Prostate gland (tissue), 2 donors: ENCODE measurements around the gene U2AF2. TPM values are rescaled to one million over a fixed set of nuclear protein-coding genes. Genes with fewer than 3 reads are reported as not detected.

ENCODE experiments used
- DNase-seq: peaks from one replicate; pipeline ENCODE4 v3.0.0-alpha.2; 2019; ENCODE audit warnings: low spot score
- H3K27ac ChIP-seq, 2 donors: fragments of 200-600 bp; sonication (generic); 2 replicates each; pipeline ENCODE4 v1.5.1; 2017 to 2019
- H3K27me3 ChIP-seq: fragments of 200-600 bp; sonication (generic); replicated peaks from 2 replicates; pipeline ENCODE4 v1.5.1; 2019; ENCODE audit not compliant: insufficient read depth
- H3K36me3 ChIP-seq, 2 donors: fragments of 200-600 bp; sonication (generic); 1 replicate in 1 of 2; 2 replicates in 1 of 2; pipeline versions ENCODE4 v1.5.1 to v1.8.1; 2017 to 2019
- H3K4me1 ChIP-seq: fragments of 200-600 bp; sonication (generic); replicated peaks from 2 replicates; pipeline ENCODE4 v1.5.1; 2019
- H3K4me3 ChIP-seq, 2 donors: fragments of 200-600 bp; sonication (generic); 2 replicates each; pipeline ENCODE4 v1.5.1; 2017 to 2019
- H3K9me3 ChIP-seq: fragments of 200-600 bp; sonication (generic); 2 replicates; pipeline ENCODE4 v1.5.1; 2017
- POLR2A ChIP-seq: fragments of 450-650 bp; IDR thresholded peaks from one replicate; pipeline ENCODE4 v1.6.1; 2016; ENCODE audit warnings: antibody characterized with exemption, mild to moderate bottlenecking
- POLR2AphosphoS5 ChIP-seq: sonication (generic); formaldehyde crosslinking; IDR thresholded peaks from one replicate; pipeline ENCODE4 v1.6.1; 2017; ENCODE audit warnings: antibody characterized with exemption
- WGBS: methylation state at CpG from one replicate; pipeline ENCODE4 v1.1.5; 2018; 5-methylcytosine and 5-hydroxymethylcytosine counted together
- intact Hi-C: fragments of 100-400 bp; cut with DNase I; formaldehyde crosslinking; loops from one replicate; pipeline ENCODE4 v1.14.2; 2022
- total RNA-seq, 2 donors: library from RNA; depleted of rRNA; stranded (reverse); fragments of >200 nt; gene quantifications; one replicate each; pipeline ENCODE4 v1.1.0, GENCODE V29; 2016
- TF ChIP-seq, protein P1 (sequence below), 4 experiments: fragments of 200-600 bp in 2 of 4; fragments of 450-650 bp in 2 of 4; sonication (generic) in 2 of 4; IDR thresholded peaks; 1 replicate in 3 of 4; 2 replicates in 1 of 4; pipeline ENCODE4 v1.5.1; 2016 to 2019; ENCODE audit warnings: antibody characterized with exemption in 4 of 4, mild to moderate bottlenecking in 2 of 4, moderate library complexity in 2 of 4

The U2AF2 gene
- total RNA-seq, 2 donors from 2014 or later = 99.2 to 224 TPM

- Histone ChIP-seq H3K36me3 (no peaks in the 10 kb centered on the region), H3K4me3 (peak overlapping the region in 1 of 2 donors; percentile 99), H3K27me3 (no peaks in the 10 kb centered on the region), H3K9me3 (no peaks in the 10 kb centered on the region), H3K27ac (peak overlapping the region in 1 of 2 donors; percentile 85), H3K4me1 (peaks cover 6% of the 10 kb centered on the region)
- DNase-seq = no peak
- no peak for TF ChIP-seq POLR2AphosphoS5
- no peak for TF ChIP-seq POLR2A
- TF ChIP-seq, protein P1, sequence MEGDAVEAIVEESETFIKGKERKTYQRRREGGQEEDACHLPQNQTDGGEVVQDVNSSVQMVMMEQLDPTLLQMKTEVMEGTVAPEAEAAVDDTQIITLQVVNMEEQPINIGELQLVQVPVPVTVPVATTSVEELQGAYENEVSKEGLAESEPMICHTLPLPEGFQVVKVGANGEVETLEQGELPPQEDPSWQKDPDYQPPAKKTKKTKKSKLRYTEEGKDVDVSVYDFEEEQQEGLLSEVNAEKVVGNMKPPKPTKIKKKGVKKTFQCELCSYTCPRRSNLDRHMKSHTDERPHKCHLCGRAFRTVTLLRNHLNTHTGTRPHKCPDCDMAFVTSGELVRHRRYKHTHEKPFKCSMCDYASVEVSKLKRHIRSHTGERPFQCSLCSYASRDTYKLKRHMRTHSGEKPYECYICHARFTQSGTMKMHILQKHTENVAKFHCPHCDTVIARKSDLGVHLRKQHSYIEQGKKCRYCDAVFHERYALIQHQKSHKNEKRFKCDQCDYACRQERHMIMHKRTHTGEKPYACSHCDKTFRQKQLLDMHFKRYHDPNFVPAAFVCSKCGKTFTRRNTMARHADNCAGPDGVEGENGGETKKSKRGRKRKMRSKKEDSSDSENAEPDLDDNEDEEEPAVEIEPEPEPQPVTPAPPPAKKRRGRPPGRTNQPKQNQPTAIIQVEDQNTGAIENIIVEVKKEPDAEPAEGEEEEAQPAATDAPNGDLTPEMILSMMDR (IDR thresholded peaks at IDR 0.05) = no peak
- intact Hi-C loops = loop anchor here (5.0 to 10.0 kb wide), 2 partner anchors 90 to 492 kb away; partner anchors contain the start of gene PPP1R12C
- 71% methylated on average over 9 of the region's 9 CpGs for WGBS
Measured at GRCh38 chr19:55606817-55607216, 48.0 kb upstream of the U2AF2 start.

- Histone ChIP-seq H3K4me3 (no peak overlapping the region), H3K27me3 (no peaks in the 10 kb centered on the region), H3K36me3 (no peaks in the 10 kb centered on the region), H3K27ac (no peak overlapping the region), H3K9me3 (no peaks in the 10 kb centered on the region), H3K4me1 (peaks cover 6% of the 10 kb centered on the region)
- intact Hi-C loops = loop anchor here (5.0 to 10.0 kb wide), 2 partner anchors 92 to 495 kb away; partner anchors contain the start of gene PPP1R12C
- DNase-seq = no peak
- 93% methylated on average over 5 of the region's 5 CpGs for WGBS
- TF ChIP-seq, protein P1 (IDR thresholded peaks at IDR 0.05) = no peak
- no peak for TF ChIP-seq POLR2AphosphoS5
- no peak for TF ChIP-seq POLR2A
Measured at GRCh38 chr19:55609326-55609725, 45.5 kb upstream of the U2AF2 start.

- peaks cover 4% of the 10 kb centered on the region for H3K4me1 ChIP-seq
- H3K4me3 ChIP-seq = no peak overlapping the region
- no peaks in the 10 kb centered on the region for H3K9me3 ChIP-seq
- H3K27ac ChIP-seq = no peak overlapping the region
- 66% methylated on average over 15 of the region's 15 CpGs for WGBS
- H3K27me3 ChIP-seq = no peaks in the 10 kb centered on the region
- no peak for DNase-seq
- H3K36me3 ChIP-seq = peaks cover 5 to 15% of the 10 kb centered on the region in 2 donors
- intact Hi-C loops = no loop called here
- no peak for TF ChIP-seq POLR2AphosphoS5
Measured at GRCh38 chr19:55611300-55611982, 43.4 kb upstream of the U2AF2 start.

DNA sequence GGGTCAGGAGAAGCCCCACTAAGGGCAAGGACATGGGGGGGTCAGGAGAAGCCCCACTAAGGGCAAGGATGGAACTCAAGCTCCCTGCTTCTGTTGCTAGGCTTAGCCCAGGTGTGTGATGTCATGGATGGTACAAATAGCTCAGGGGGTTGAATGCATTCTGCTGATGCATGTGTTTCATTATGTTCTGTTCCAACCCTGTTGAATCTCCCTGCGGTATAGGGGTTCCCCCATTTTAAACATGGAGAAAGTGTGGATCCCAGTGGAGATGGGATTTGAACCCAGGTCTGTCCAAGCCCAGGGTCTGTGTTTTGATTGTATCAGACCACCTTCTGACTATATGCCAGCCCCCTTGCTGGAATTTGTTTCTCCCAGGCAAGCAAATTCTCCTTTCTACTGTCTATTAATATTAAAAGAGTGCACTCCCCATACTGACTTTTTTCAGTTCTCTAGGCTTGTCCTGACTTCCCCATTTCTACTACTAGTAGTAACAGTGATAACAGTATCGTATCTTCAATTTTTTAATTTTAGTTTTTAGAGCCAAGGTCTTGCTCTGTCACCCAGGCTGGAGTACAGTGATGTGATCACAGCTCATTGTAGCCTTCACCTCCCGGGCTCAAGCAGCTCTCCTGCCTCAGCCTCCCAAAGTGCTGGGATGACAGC, 42.7 kb upstream of the U2AF2 start:
- Histone ChIP-seq H3K27me3 (no peaks in the 10 kb centered on the region), H3K27ac (no peak overlapping the region), H3K36me3 (peaks cover 6 to 19% of the 10 kb centered on the region in 2 donors), H3K4me3 (no peak overlapping the region), H3K4me1 (no peaks in the 10 kb centered on the region), H3K9me3 (no peaks in the 10 kb centered on the region)
- TF ChIP-seq, protein P1 (IDR thresholded peaks at IDR 0.05) = no peak
- TF ChIP-seq POLR2AphosphoS5 (no peak), POLR2A (no peak)
- intact Hi-C loops = no loop called here
- DNase-seq = no peak
- 83% methylated on average over 3 of the region's 3 CpGs for WGBS

DNA sequence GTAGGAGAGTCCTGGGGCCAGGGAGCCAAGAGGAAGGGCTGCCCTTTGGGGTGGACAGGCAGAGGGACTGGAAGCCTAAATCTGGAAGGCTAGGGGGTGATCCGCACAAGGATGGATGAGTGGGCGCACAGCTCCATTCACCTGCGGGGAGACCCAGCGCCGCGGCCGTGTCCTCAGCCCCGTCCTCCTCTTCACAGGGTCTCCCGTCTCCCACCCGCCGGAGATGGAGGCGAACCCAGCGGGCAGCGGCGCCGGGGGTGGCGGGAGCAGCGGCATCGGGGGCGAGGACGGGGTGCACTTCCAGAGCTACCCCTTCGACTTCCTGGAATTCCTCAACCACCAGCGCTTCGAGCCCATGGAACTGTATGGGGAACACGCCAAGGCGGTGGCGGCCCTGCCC, 41.4 kb upstream of the U2AF2 start:
- H3K27ac ChIP-seq = no peak overlapping the region
- no peaks in the 10 kb centered on the region for H3K27me3 ChIP-seq
- WGBS = 93% methylated on average over 27 of the region's 27 CpGs
- no peaks in the 10 kb centered on the region for H3K4me1 ChIP-seq
- TF ChIP-seq, protein P1 (IDR thresholded peaks at IDR 0.05) = no peak
- no peak for TF ChIP-seq POLR2A
- no peak for TF ChIP-seq POLR2AphosphoS5
- no peak overlapping the region for H3K4me3 ChIP-seq
- H3K9me3 ChIP-seq = no peaks in the 10 kb centered on the region
- H3K36me3 ChIP-seq = peaks cover 6 to 19% of the 10 kb centered on the region in 2 donors
- no peak for DNase-seq
- intact Hi-C loops = no loop called here
